ENCODE results near the gene PPA2. TPM values are rescaled to one million over a fixed set of nuclear protein-coding genes. Genes with fewer than 3 reads are reported as not detected.

The PPA2 gene
- total RNA-seq, 2 donors from 2014 or later = 115 to 166 TPM

DNA sequence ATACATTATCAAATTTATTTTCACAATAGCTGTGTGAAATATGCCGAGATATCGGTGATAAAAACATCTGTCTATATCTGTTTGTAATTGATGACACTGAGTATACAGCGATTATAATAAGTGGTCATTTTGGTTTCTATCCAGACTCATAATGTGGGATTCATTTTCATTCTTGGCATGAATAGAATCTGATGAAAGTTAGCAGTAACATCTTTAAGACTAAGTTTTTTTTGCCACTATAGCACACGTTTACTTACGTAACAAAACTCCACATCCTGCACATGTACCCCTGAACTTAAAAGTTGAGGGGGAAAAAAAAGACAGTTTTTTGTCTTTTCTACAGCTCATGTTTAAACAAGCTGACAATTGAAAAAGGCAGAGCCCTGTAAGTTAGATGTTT is 86.4 kb downstream of the PPA2 start:
- DNase-seq = no peak
- intact Hi-C loops (cut with DNase I) = no loop called here
- H3K27me3 ChIP-seq = no peaks in the 10 kb centered on the region
- H3K9ac ChIP-seq (ENCODE audit: low read depth in 2 of 2, low read length in 2 of 2) = no peak overlapping the region
- TF ChIP-seq, protein P1, sequence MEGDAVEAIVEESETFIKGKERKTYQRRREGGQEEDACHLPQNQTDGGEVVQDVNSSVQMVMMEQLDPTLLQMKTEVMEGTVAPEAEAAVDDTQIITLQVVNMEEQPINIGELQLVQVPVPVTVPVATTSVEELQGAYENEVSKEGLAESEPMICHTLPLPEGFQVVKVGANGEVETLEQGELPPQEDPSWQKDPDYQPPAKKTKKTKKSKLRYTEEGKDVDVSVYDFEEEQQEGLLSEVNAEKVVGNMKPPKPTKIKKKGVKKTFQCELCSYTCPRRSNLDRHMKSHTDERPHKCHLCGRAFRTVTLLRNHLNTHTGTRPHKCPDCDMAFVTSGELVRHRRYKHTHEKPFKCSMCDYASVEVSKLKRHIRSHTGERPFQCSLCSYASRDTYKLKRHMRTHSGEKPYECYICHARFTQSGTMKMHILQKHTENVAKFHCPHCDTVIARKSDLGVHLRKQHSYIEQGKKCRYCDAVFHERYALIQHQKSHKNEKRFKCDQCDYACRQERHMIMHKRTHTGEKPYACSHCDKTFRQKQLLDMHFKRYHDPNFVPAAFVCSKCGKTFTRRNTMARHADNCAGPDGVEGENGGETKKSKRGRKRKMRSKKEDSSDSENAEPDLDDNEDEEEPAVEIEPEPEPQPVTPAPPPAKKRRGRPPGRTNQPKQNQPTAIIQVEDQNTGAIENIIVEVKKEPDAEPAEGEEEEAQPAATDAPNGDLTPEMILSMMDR (IDR thresholded peaks at IDR 0.05) = no peak
- H3K27ac ChIP-seq = no peak overlapping the region
- H3K4me1 ChIP-seq = no peaks in the 10 kb centered on the region
- H3K36me3 ChIP-seq = no peaks in the 10 kb centered on the region
- H3K4me3 ChIP-seq = no peak overlapping the region
- no peaks in the 10 kb centered on the region for H3K9me3 ChIP-seq

DNA sequence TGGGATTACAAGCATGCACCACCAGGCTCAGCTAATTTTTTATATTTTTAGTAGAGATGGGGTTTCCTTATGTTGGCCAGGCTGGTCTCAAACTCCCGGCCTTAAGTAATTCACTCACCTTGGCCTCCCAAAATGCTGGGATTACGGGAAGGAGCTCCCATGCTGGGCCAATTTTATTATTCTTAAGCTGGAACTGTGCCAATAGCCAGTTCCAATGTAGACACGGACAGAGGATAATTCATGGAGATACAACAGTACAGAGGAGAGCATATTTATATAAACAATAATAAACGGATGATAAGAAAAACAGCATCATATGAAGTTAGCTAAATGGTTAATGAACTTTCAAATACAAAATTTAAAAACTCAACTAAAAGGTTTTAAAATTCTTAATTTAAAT is 87.8 kb downstream of the PPA2 start:
- H3K27ac ChIP-seq = no peak overlapping the region
- no peak overlapping the region for H3K9ac ChIP-seq (ENCODE audit: low read depth in 2 of 2, low read length in 2 of 2)
- DNase-seq = no peak
- H3K36me3 ChIP-seq = no peaks in the 10 kb centered on the region
- TF ChIP-seq, protein P1 (IDR thresholded peaks at IDR 0.05) = no peak
- H3K9me3 ChIP-seq = no peaks in the 10 kb centered on the region
- intact Hi-C loops (cut with DNase I) = no loop called here
- H3K4me1 ChIP-seq = no peaks in the 10 kb centered on the region
- no peak overlapping the region for H3K4me3 ChIP-seq
- no peaks in the 10 kb centered on the region for H3K27me3 ChIP-seq

DNA sequence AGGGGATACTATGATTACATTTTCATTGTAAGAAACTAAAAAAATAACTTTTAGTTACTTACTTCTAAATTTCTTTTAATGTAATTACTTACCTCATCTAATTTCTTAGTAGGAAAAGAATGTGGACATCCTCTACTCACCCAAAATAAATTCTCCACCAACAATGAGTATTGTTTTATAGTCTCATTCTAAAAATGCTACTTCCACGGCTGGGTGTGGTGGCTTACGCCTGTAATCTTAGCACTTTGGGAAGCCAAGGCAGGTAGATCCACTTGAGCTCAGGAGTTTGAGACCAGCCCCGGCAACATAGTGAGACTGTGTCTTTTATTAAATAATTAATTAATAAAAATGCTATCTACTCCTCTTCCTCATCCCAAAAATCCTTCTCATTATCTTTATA is 99.8 kb downstream of the PPA2 start:
- no peak overlapping the region for H3K9ac ChIP-seq (ENCODE audit: low read depth in 2 of 2, low read length in 2 of 2)
- H3K4me1 ChIP-seq = no peaks in the 10 kb centered on the region
- intact Hi-C loops (cut with DNase I) = no loop called here
- no peak overlapping the region for H3K4me3 ChIP-seq
- no peak for DNase-seq
- TF ChIP-seq, protein P1 (IDR thresholded peaks at IDR 0.05) = no peak
- no peaks in the 10 kb centered on the region for H3K36me3 ChIP-seq
- H3K9me3 ChIP-seq = no peaks in the 10 kb centered on the region
- no peak overlapping the region for H3K27ac ChIP-seq
- H3K27me3 ChIP-seq = no peaks in the 10 kb centered on the region

DNA sequence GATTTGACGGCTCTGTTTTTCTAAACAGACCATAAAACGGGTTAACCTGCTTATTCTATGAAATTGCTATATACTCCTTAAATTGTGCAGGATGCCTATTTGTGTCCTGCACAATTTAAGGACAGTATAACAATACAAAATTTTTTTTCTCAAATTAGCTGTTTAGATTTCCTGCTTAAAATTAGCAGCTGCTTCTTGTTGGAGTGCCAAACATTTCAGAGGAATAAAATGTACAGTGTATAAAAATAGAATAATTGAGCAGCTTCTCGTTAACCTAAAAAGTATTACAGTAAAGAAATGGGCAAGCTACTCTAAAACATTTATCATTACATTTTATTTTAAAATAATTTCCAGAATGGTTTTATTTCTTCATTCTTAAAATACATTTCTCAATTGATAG is 100.5 kb downstream of the PPA2 start:
- Histone ChIP-seq H3K4me3 (no peak overlapping the region), H3K36me3 (no peaks in the 10 kb centered on the region), H3K9me3 (no peaks in the 10 kb centered on the region), H3K27me3 (no peaks in the 10 kb centered on the region), H3K27ac (no peak overlapping the region), H3K4me1 (no peaks in the 10 kb centered on the region), H3K9ac (ENCODE audit: low read depth in 2 of 2, low read length in 2 of 2) (no peak overlapping the region)
- intact Hi-C loops (cut with DNase I) = no loop called here
- TF ChIP-seq, protein P1 (IDR thresholded peaks at IDR 0.05) = no peak
- DNase-seq = no peak

DNA sequence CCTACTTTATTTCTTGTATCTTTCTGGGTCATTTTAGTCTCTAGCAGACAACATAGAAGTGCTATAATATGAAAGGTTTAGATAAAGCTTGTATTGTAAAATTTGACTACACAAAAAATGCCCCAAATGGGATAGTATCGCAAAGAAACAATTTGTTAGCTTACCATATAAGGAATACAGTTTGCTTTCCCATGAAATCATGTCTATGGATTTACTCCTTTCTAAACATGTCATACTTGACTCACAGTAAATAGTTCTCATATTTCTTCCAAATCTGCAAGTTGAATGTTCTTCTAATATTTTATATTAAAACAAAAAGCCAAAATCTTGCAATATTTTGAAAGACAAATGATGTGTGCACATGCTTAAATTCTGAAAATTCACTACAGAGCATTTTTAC is 103.9 kb downstream of the PPA2 start:
- H3K4me3 ChIP-seq = no peak overlapping the region
- no peaks in the 10 kb centered on the region for H3K4me1 ChIP-seq
- H3K27ac ChIP-seq = no peak overlapping the region
- no peak for DNase-seq
- TF ChIP-seq, protein P1 (IDR thresholded peaks at IDR 0.05) = no peak
- H3K27me3 ChIP-seq = no peaks in the 10 kb centered on the region
- intact Hi-C loops (cut with DNase I) = no loop called here
- H3K9me3 ChIP-seq = no peaks in the 10 kb centered on the region
- no peak overlapping the region for H3K9ac ChIP-seq (ENCODE audit: low read depth in 2 of 2, low read length in 2 of 2)
- H3K36me3 ChIP-seq = no peaks in the 10 kb centered on the region

DNA sequence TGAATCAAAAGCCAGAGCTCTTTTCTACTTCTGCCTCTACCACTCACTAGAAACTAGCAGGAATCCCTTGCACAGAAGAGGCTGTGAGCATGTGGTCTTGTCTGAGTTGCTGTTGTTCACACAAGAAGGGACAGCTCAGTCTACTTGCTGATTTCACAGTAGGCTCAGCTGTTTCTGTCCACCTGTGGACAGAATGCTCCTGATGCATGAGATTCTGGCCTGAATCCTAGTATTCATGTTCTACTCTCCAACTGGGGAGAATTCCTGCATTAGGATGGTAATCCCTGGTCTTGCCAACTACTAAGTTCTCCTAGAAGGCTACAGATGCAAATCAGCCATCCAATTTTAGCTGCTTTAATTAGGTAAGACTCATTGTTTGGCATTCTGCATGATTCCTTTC is 112.8 kb downstream of the PPA2 start:
- intact Hi-C loops (cut with DNase I) = no loop called here
- no peaks in the 10 kb centered on the region for H3K27me3 ChIP-seq
- TF ChIP-seq, protein P1 (IDR thresholded peaks at IDR 0.05) = no peak
- no peak overlapping the region for H3K27ac ChIP-seq
- H3K9ac ChIP-seq (ENCODE audit: low read depth in 2 of 2, low read length in 2 of 2) = no peak overlapping the region
- H3K4me3 ChIP-seq = no peak overlapping the region
- DNase-seq = no peak
- H3K9me3 ChIP-seq = no peaks in the 10 kb centered on the region
- no peaks in the 10 kb centered on the region for H3K4me1 ChIP-seq
- H3K36me3 ChIP-seq = no peaks in the 10 kb centered on the region

Data from colonic mucosa (tissue), 4 donors.